ENCODE measurements around the gene TEX48.

- TF ChIP-seq HDAC2 (IDR thresholded peaks at IDR 0.05) (no peak), POLR2A (IDR thresholded peaks at IDR 0.05; ENCODE audit: low read depth, low read length) (no peak), YY1 (IDR thresholded peaks at IDR 0.05; ENCODE audit: low read depth, low read length) (no peak), RELA (IDR thresholded peaks at IDR 0.05; ENCODE audit: borderline replicate concordance, partially characterized antibody) (no peak)
Observed at GRCh38 chr9:114718801-114719221, 36.8 kb upstream of the TEX48 start.
